ENCODE data around the gene DPH6.

DNA sequence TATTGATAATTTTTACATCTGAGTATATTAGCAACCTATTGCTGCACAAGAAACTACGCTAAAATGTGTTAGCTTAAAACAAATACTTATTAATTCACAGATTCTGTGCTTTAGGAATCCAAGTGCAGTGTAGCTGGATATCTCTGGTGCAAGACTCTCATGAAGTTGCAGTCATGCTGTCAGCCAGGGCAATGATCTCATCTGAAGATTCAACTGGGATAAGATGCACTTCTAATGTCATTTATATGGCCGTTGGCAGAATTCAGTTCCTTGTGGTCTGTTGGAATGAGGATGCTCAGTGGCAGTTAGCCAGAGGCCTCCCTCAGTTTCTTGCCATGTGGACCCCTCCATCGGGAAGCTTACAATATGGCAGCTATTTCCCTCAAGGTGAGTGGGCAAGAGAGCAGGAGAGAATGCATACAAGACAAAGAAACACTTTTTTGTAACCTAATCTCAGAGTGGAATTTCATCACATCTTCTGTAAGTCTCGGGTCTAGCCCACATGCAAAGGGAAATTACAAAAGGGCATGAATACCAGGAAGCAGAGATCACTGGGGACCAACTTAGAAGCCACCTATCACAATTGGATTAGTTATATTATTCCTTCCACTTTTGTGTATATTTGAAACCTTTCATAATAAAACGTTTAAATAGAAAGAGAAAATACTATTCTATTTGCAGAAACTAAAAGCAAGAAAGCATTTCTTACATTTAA, 61.6 kb downstream of the DPH6 start:
- TF ChIP-seq, protein P1, sequence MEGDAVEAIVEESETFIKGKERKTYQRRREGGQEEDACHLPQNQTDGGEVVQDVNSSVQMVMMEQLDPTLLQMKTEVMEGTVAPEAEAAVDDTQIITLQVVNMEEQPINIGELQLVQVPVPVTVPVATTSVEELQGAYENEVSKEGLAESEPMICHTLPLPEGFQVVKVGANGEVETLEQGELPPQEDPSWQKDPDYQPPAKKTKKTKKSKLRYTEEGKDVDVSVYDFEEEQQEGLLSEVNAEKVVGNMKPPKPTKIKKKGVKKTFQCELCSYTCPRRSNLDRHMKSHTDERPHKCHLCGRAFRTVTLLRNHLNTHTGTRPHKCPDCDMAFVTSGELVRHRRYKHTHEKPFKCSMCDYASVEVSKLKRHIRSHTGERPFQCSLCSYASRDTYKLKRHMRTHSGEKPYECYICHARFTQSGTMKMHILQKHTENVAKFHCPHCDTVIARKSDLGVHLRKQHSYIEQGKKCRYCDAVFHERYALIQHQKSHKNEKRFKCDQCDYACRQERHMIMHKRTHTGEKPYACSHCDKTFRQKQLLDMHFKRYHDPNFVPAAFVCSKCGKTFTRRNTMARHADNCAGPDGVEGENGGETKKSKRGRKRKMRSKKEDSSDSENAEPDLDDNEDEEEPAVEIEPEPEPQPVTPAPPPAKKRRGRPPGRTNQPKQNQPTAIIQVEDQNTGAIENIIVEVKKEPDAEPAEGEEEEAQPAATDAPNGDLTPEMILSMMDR (IDR thresholded peaks at IDR 0.05; ENCODE audit: insufficient read depth, low read length, poor library complexity, severe bottlenecking), result no peak
- no peak for TF ChIP-seq EZH2phosphoT487 (conservative IDR thresholded peaks at IDR 0.05; ENCODE audit: low read length)
